ENCODE measurements around the gene MCCD1.

Gene MCCD1

DNA sequence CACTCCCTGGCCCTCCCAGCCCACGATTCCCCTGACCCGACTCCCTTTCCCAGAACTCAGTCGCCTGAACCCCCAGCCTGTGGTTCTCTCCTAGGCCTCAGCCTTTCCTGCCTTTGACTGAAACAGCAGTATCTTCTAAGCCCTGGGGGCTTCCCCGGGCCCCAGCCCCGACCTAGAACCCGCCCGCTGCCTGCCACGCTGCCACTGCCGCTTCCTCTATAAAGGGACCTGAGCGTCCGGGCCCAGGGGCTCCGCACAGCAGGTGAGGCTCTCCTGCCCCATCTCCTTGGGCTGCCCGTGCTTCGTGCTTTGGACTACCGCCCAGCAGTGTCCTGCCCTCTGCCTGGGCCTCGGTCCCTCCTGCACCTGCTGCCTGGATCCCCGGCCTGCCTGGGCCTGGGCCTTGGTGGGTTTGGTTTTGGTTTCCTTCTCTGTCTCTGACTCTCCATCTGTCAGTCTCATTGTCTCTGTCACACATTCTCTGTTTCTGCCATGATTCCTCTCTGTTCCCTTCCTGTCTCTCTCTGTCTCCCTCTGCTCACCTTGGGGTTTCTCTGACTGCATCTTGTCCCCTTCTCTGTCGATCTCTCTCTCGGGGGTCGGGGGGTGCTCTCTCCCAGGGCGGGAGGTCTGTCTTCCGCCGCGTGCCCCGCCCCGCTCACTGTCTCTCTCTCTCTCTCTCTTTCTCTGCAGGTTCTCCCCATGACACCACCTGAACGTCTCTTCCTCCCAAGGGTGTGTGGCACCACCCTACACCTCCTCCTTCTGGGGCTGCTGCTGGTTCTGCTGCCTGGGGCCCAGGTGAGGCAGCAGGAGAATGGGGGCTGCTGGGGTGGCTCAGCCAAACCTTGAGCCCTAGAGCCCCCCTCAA lies 43.5 kb downstream of the MCCD1 start, which contains the start of gene LTA:
TSS of gene LTA (plus strand) at position 249 of the 871 bp plus-strand sequence. CDS start at position 703, 454 bp downstream.
- no peak for DNase-seq (ENCODE audit: low read depth)

DNA sequence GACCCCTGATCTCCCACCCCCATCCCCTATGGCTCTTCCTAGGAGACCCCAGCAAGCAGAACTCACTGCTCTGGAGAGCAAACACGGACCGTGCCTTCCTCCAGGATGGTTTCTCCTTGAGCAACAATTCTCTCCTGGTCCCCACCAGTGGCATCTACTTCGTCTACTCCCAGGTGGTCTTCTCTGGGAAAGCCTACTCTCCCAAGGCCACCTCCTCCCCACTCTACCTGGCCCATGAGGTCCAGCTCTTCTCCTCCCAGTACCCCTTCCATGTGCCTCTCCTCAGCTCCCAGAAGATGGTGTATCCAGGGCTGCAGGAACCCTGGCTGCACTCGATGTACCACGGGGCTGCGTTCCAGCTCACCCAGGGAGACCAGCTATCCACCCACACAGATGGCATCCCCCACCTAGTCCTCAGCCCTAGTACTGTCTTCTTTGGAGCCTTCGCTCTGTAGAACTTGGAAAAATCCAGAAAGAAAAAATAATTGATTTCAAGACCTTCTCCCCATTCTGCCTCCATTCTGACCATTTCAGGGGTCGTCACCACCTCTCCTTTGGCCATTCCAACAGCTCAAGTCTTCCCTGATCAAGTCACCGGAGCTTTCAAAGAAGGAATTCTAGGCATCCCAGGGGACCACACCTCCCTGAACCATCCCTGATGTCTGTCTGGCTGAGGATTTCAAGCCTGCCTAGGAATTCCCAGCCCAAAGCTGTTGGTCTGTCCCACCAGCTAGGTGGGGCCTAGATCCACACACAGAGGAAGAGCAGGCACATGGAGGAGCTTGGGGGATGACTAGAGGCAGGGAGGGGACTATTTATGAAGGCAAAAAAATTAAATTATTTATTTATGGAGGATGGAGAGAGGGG lies 44.7 kb downstream of the MCCD1 start:
- no peak for DNase-seq (ENCODE audit: low read depth)

DNA sequence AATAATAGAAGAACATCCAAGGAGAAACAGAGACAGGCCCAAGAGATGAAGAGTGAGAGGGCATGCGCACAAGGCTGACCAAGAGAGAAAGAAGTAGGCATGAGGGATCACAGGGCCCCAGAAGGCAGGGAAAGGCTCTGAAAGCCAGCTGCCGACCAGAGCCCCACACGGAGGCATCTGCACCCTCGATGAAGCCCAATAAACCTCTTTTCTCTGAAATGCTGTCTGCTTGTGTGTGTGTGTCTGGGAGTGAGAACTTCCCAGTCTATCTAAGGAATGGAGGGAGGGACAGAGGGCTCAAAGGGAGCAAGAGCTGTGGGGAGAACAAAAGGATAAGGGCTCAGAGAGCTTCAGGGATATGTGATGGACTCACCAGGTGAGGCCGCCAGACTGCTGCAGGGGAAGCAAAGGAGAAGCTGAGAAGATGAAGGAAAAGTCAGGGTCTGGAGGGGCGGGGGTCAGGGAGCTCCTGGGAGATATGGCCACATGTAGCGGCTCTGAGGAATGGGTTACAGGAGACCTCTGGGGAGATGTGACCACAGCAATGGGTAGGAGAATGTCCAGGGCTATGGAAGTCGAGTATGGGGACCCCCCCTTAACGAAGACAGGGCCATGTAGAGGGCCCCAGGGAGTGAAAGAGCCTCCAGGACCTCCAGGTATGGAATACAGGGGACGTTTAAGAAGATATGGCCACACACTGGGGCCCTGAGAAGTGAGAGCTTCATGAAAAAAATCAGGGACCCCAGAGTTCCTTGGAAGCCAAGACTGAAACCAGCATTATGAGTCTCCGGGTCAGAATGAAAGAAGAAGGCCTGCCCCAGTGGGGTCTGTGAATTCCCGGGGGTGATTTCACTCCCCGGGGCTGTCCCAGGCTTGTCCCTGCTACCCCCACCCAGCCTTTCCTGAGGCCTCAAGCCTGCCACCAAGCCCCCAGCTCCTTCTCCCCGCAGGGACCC lies 45.6 kb downstream of the MCCD1 start:
- DNase-seq (ENCODE audit: low read depth) = no peak

DNA sequence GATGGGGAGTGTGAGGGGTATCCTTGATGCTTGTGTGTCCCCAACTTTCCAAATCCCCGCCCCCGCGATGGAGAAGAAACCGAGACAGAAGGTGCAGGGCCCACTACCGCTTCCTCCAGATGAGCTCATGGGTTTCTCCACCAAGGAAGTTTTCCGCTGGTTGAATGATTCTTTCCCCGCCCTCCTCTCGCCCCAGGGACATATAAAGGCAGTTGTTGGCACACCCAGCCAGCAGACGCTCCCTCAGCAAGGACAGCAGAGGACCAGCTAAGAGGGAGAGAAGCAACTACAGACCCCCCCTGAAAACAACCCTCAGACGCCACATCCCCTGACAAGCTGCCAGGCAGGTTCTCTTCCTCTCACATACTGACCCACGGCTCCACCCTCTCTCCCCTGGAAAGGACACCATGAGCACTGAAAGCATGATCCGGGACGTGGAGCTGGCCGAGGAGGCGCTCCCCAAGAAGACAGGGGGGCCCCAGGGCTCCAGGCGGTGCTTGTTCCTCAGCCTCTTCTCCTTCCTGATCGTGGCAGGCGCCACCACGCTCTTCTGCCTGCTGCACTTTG lies 46.7 kb downstream of the MCCD1 start, which contains the start of gene TNF:
TSS of gene TNF (plus strand) at position 231 of the 567 bp plus-strand sequence. CDS start at position 408, 177 bp downstream.
- no peak for DNase-seq (ENCODE audit: low read depth)

DNA sequence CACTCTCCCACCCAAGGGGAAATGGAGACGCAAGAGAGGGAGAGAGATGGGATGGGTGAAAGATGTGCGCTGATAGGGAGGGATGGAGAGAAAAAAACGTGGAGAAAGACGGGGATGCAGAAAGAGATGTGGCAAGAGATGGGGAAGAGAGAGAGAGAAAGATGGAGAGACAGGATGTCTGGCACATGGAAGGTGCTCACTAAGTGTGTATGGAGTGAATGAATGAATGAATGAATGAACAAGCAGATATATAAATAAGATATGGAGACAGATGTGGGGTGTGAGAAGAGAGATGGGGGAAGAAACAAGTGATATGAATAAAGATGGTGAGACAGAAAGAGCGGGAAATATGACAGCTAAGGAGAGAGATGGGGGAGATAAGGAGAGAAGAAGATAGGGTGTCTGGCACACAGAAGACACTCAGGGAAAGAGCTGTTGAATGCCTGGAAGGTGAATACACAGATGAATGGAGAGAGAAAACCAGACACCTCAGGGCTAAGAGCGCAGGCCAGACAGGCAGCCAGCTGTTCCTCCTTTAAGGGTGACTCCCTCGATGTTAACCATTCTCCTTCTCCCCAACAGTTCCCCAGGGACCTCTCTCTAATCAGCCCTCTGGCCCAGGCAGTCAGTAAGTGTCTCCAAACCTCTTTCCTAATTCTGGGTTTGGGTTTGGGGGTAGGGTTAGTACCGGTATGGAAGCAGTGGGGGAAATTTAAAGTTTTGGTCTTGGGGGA lies 47.4 kb downstream of the MCCD1 start:
- no peak for DNase-seq (ENCODE audit: low read depth)

DNA sequence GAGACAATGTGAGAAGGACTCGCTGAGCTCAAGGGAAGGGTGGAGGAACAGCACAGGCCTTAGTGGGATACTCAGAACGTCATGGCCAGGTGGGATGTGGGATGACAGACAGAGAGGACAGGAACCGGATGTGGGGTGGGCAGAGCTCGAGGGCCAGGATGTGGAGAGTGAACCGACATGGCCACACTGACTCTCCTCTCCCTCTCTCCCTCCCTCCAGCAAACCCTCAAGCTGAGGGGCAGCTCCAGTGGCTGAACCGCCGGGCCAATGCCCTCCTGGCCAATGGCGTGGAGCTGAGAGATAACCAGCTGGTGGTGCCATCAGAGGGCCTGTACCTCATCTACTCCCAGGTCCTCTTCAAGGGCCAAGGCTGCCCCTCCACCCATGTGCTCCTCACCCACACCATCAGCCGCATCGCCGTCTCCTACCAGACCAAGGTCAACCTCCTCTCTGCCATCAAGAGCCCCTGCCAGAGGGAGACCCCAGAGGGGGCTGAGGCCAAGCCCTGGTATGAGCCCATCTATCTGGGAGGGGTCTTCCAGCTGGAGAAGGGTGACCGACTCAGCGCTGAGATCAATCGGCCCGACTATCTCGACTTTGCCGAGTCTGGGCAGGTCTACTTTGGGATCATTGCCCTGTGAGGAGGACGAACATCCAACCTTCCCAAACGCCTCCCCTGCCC lies 48.3 kb downstream of the MCCD1 start:
- DNase-seq (ENCODE audit: low read depth) = no peak

DNA sequence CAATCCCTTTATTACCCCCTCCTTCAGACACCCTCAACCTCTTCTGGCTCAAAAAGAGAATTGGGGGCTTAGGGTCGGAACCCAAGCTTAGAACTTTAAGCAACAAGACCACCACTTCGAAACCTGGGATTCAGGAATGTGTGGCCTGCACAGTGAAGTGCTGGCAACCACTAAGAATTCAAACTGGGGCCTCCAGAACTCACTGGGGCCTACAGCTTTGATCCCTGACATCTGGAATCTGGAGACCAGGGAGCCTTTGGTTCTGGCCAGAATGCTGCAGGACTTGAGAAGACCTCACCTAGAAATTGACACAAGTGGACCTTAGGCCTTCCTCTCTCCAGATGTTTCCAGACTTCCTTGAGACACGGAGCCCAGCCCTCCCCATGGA lies 48.8 kb downstream of the MCCD1 start:
- DNase-seq (ENCODE audit: low read depth) = no peak

DNA sequence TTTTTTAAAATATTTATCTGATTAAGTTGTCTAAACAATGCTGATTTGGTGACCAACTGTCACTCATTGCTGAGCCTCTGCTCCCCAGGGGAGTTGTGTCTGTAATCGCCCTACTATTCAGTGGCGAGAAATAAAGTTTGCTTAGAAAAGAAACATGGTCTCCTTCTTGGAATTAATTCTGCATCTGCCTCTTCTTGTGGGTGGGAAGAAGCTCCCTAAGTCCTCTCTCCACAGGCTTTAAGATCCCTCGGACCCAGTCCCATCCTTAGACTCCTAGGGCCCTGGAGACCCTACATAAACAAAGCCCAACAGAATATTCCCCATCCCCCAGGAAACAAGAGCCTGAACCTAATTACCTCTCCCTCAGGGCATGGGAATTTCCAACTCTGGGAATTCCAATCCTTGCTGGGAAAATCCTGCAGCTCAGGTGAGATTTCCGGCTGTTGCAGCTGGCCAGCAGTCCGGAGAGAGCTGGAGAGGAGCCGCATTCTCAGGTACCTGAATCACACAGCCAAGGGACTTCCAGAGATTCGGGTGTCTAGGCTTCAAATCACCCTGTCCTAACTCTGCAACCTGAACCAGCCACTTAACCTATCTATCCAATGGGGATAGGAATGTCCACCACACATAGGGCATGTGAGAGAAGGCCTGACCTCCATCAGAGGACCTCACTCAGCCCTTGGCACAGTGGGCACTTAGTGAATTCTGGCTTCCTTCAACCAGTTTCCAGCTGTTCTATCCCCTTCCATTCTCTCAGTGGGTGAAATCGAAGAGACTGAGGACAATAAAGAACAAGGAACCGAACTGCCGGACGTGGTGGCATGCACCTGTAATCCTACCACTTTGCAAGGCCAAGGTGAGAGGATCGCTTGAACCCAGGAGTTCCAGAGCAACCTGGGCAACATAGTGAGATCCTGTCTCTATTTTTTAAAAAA lies 49.7 kb downstream of the MCCD1 start:
- DNase-seq (ENCODE audit: low read depth) = no peak

DNA sequence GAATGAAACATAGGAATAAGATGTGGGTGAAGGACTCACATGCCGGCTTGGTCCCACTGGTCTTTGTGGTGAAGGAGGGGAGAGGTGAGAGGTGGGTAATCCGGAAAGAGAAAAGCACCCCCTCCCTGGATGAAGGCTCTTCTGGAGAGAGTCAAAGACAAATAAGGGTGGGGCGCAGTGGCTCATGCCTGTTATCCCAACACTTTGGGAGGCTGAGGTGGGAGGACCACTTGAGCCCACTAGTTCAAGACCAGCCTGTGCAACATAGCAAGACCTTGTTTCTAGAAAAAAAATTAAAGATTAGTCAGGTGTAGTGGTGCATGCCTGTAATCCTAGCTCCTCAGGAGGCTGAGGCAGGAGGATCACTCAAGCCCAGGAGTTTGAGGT lies 50.4 kb downstream of the MCCD1 start:
- DNase-seq (ENCODE audit: low read depth) = no peak

All from ELR (cell line).